Raji (cell line): Measurements from ENCODE around the gene NIPAL4.

Source experiments
- POLR2A ChIP-seq: IDR thresholded peaks from 2 replicates; pipeline ENCODE4 v1.6.1; 2011; ENCODE audit warnings: low read depth, low read length, control low read depth; ENCODE audit not compliant: insufficient read depth

Gene NIPAL4

GRCh38 chr5:157476702-157477408 is 16.8 kb downstream of the NIPAL4 start:
- TF ChIP-seq POLR2A: no peak

DNA sequence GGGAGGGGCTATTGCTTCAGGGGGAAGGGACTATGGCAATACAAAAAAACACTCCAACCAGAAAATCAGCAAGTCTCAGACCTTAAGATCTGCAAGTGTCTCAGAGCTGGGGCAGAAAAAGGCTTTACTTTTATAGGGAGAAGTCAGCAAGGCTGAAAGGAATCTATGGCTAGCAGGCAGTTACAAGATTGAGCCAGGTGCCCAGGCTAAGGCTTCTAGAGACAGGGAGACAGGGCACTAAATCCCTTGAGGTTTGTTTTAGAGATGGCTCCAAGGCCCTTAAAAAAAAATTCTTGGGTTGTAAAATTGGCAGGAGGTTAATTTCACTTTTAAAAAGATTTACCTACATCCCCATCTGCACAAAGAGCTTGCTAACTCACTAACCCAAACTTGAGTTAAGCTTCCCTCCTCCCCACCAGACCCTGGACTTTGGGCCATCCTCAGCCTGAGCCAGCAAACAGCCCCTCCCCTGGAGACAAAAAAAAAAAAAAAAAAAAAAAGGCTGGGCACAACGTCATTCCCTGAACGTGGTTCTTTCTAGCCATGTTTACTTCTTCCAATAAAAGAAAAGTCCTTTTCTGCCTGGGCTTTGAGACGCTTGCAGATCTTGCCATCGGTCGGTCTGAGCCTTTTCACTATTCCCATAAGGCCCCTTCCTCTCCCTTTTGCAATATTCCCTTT is 17.9 kb downstream of the NIPAL4 start:
- no peak for TF ChIP-seq POLR2A

DNA sequence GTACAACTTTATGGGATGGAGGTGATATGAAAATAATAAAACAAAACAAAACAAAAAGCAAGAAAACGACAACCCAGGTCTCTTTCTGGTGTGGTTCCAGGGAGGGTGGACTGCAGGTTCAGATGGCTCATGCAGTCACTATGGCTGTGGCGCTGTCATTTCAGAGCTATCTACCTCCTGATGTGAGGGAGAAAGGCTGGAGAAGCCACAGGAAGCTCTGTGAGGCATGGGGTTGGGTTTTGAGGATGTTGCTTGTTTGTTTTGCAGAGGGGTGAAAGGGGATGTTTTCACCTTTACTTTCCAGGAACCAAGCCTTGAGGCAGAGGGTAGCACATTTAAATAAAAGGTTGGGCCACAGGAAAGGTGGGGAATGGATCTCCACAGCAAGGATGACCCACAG is 18.7 kb downstream of the NIPAL4 start:
- TF ChIP-seq POLR2A: no peak

DNA sequence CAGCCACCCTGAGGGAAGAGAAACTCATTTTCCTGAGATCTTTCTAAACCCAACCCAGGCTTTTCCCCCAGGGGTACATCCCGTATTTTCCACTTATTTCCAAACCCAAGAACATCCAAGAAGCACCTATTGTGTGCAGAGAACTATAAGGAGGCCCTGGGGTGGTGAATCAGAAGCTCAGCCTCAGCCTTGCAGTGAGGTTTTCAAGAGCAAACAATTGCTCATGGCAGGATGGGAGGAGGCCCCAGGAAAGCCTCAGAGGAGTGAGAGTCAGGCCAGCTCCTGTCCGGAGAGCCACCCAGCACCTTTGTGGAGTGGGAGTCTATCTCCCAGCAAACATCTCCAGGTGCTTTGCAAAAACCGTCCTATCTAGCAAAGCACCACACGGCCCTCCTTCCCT is 19.2 kb downstream of the NIPAL4 start:
- TF ChIP-seq POLR2A: no peak

DNA sequence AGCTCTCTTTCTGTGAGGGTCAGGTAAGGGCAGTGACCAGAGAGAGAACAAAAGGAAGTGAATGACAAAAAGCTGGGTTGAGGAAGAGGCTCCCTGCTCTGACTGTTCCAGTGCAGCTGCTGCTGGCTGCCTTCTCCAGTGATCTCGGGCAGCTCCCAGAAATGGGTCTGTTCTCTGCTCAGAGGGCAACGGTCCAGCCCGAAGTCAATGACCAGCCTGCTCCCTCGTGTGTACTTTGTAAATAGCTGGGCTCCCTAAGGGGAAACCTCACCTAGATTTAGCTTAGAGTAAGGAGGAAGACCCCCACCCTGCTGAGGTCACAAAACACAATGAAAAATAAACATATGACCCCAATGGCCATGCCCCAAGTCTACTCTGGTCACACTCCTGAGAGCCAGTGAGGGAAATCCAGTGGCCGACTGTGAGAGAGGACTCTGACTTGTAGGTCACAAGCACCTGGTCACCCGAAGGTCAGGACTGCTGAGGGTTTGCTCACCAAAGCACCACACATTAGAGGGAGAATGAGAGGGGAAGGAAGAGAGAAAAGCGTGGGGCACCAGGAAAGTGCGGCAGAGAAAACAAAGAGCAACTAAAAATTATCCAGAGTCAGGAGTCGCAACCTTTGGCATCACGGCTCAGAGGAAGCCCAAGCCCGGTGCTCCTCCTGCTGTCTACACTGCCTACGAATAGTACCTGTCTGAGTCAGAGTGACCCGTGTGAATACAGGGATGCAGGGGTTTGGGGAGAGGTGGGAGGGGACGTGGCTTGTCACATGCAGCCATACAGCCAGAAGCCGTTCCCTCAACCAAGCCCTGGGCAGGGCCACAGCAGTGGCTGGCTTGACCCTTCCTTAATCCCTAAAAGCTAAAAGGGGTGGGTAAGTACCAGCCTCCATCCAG is 19.8 kb downstream of the NIPAL4 start:
- no peak for TF ChIP-seq POLR2A

GRCh38 chr5:157481265-157481664 is 21.3 kb downstream of the NIPAL4 start:
- TF ChIP-seq POLR2A: no peak

- no peak for TF ChIP-seq POLR2A
These were observed 21.7 kb downstream of the NIPAL4 start for GRCh38 chr5:157481666-157482065.

DNA sequence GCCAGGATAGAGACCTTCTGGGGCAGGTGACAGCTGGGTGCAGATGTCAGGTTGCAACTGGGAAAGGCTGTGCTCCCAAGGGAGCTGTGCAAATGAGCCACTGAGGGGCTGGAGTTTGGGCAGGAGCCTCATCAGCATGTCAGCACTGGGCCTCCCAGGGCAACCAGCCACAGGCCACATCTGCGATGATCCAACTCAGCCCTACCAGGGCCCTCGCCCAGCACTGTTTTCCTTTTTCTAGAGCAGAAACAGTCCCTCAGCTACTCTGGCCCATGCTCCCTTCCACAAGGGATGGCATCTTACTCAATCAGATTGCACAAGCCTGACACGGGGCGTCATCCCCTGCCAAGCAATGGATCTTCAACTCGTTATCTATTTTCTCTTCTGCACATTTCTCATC is 24.8 kb downstream of the NIPAL4 start:
- no peak for TF ChIP-seq POLR2A

GRCh38 chr5:157485340-157485739 is 25.3 kb downstream of the NIPAL4 start:
- TF ChIP-seq POLR2A: no peak

DNA sequence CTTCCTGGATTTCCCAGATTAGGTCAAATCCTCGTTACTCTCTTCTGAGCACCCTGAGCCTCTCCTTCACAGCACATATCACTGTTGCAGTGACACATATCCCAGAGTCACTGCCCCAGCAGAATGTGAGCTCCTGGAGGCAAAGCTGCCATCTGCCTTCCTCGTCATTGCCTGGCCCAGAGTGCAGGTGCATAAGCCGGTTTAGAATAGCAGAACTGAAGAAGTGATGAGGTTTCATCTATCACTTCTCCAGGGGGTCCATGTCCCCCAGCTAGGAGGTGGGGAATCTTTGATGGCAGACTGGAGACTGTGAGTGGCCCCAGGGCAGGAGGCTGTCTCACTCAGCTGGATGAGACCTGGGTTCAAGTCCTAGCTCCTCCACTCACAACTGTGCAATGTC is 25.8 kb downstream of the NIPAL4 start:
- no peak for TF ChIP-seq POLR2A

GRCh38 chr5:157486221-157486681 is 26.2 kb downstream of the NIPAL4 start:
- TF ChIP-seq POLR2A: no peak

- TF ChIP-seq POLR2A: 0 out of 2 replicates have a peak, but pooled peaks have one; percentile 9
These were observed 26.8 kb downstream of the NIPAL4 start for GRCh38 chr5:157486861-157487260.

- no peak for TF ChIP-seq POLR2A
These were observed 27.3 kb downstream of the NIPAL4 start for GRCh38 chr5:157487358-157487757.

DNA sequence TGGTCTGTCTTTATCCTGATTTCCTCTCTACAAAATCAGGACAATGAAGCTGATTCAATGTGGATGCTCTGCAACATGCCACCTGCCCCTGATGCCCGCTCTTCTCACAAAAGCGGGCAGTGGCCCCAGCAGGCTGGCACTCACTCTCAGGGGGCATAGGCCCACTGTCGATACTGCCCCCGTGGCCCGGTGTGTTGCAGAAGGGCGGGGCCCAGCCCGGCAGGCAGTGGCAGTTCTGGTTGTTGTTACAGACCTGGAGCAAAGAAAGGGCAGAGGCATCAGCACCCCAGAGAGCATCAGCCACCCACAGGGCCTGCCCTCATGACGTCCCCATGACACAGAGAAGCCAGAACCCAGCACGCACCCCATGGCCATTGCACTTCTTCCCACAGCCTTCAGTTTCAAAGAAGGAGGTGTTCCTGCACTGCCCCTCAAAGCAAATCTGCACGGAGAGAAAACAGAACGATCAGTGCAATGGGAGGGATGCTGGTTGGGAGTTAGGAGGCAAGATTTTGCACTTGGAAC is 31.5 kb downstream of the NIPAL4 start:
- no peak for TF ChIP-seq POLR2A

- TF ChIP-seq POLR2A: no peak
These were observed 32.9 kb downstream of the NIPAL4 start for GRCh38 chr5:157492886-157493285.
